Heart right ventricle (tissue), 16 donors: Measurements from ENCODE around the gene MMGT1. TPM values are rescaled to one million over a fixed set of nuclear protein-coding genes. Genes with fewer than 3 reads are reported as not detected.

Experiments
- ATAC-seq, 8 donors: fragments of 200-7000 bp; cut with Tn5 transposase; one replicate each; pipeline ENCODE4 v1.9.1; 2020; ENCODE audit warnings: mild to moderate bottlenecking in 8 of 8, moderate library complexity in 8 of 8, moderate number of reproducible peaks in 1 of 8
- DNase-seq, 2 donors: peaks; one replicate each; pipeline ENCODE4 v3.0.0-alpha.2; 2020
- H3K27ac ChIP-seq, 10 donors: fragments of 200-600 bp; sonication (generic) in 2 of 10; one replicate each; pipeline versions ENCODE4 v1.5.0 to v1.8.0; 2020 to 2022; ENCODE audit warnings: mild to moderate bottlenecking in 3 of 10
- H3K27me3 ChIP-seq, 7 donors: fragments of 200-600 bp; one replicate each; pipeline ENCODE4 v1.8.0; 2021 to 2022; ENCODE audit warnings: mild to moderate bottlenecking in 2 of 7
- H3K36me3 ChIP-seq, 9 donors: fragments of 200-600 bp; sonication (generic) in 1 of 9; one replicate each; pipeline versions ENCODE4 v1.5.0 to v1.8.0; 2020 to 2022; ENCODE audit warnings: mild to moderate bottlenecking in 2 of 9
- H3K4me1 ChIP-seq, 9 donors: fragments of 200-600 bp; sonication (generic) in 1 of 9; one replicate each; pipeline versions ENCODE4 v1.5.0 to v1.8.0; 2020 to 2022; ENCODE audit warnings: mild to moderate bottlenecking in 4 of 9
- H3K4me3 ChIP-seq, 10 donors: fragments of 200-600 bp; sonication (generic) in 2 of 10; one replicate each; pipeline versions ENCODE4 v1.5.0 to v1.8.0; 2020 to 2022; ENCODE audit warnings: mild to moderate bottlenecking in 7 of 10, moderate library complexity in 2 of 10
- H3K9me3 ChIP-seq, 11 donors: fragments of 200-600 bp in 10 of 11; sonication (generic) in 2 of 11; one replicate each; pipeline versions ENCODE4 v1.5.0 to v1.8.0; 2013 to 2022; ENCODE audit warnings: mild to moderate bottlenecking in 2 of 11, control low read depth in 1 of 11, moderate library complexity in 1 of 11
- WGBS, 2 donors: extraction: QIAGEN DNeasy Blood & Tissue Kit; methylation state at CpG; one replicate each; pipeline ENCODE4 v1.1.7; 2013; ENCODE audit warnings: inconsistent platforms in 1 of 2; 5-methylcytosine and 5-hydroxymethylcytosine counted together
- intact Hi-C, 10 donors: fragments of 100-400 bp; cut with DNase I; formaldehyde crosslinking; loops; one replicate each; pipeline versions ENCODE4 v1.11.1 to v1.14.2; 2022
- polyA plus RNA-seq, 2 donors: library from polyadenylated mRNA; stranded (reverse); fragments of 200-250 nt; gene quantifications; one replicate each; pipeline ENCODE4 v1.2.3, GENCODE V29; 2013
- total RNA-seq, 10 donors: library from RNA; stranded (reverse); fragmentation: NEBNext Ultra II Directional in 3 of 10; extraction: Animal tissue kit (Norgen Biotek cat#: 25700) in 3 of 10; gene quantifications; one replicate each; pipeline versions ENCODE4 v1.2.1 to v1.2.4, GENCODE V29; 2021 to 2023
- TF ChIP-seq, protein P1 (sequence below), 9 donors: fragments of 200-600 bp; sonication (generic) in 2 of 9; IDR thresholded peaks; one replicate each; pipeline versions ENCODE4 v1.5.0 to v1.8.0; 2021 to 2022; ENCODE audit warnings: antibody characterized with exemption in 9 of 9, mild to moderate bottlenecking in 5 of 9, moderate library complexity in 1 of 9
- donor health status: Arrhythmogenic right ventricular cardiomyopathy.
- donor health status: ischemic (EF 13 %, LVEDD 7.1; RV severe dilation, severe dysfunction).
- donor health status: healthy with polysubstance abuse.
- donor health status: DM: no; HTN: yes; CAD: no.
- donor health status: DM: no; HTN: no; CAD: no.
- donor health status: ischemic (EF 25% LVEDD 6.9; RV normal size, moderate dysfunction).
- donor health status: ischemic (EF 25% LVEDD 5.7; RV mildly dilated, moderate dysfunction).
- donor health status: healthy.
- donor health status: DM: yes; HTN: yes; CAD: no.
- donor health status: Ischemic cardiomyopathy.
- donor health status: ischemic (EF 35%, LVEDD 5.7; RV mildly dilated, moderate dysfunction).
- donor health status: nonischemic (EF 11% LVEDD 7.7; RV severe dilation, severe dysfunction).
- donor health status: DM: yes; HTN: yes; CAD: no.
- donor health status: PGD.
- donor health status: ischemic (EF 29% LVEDD 5.4; RV normal size, mild dysfunction).
- donor health status: nonischemic (EF 23%, LVEDD 6.1; RV moderate dilation, normal function).

The MMGT1 gene
- total and polyA plus RNA-seq, 12 donors: 1.5 to 29.5 (median 25.4) TPM

DNA sequence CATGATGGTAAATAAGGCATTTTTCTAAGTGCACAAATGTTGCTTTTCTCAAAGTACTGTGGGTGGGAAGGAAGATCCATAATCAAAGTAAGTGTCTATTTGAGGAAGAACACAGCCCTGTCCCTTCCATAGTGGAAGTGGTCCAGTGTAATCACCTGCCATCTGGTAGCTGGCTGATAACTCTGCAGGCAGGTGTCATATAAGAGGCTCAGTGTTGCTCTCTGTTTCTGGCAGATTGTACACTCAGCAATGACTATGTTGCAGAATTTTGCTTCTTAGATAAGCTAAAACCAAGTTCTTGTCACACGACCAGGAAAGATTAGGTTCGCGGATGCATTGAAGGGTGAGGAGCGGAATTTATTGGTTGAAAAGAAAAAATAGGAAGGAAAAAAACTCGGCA lies 59.4 kb downstream of the MMGT1 start:
- Histone ChIP-seq H3K4me3 (no peak overlapping the region), H3K4me1 (no peaks in the 10 kb centered on the region), H3K36me3 (no peaks in the 10 kb centered on the region), H3K9me3 (no peaks in the 10 kb centered on the region), H3K27me3 (peaks cover 0 to 59% (median 0%) of the 10 kb centered on the region in 7 donors), H3K27ac (no peak overlapping the region)
- no peak for ATAC-seq
- intact Hi-C loops: no loop called here
- TF ChIP-seq, protein P1, sequence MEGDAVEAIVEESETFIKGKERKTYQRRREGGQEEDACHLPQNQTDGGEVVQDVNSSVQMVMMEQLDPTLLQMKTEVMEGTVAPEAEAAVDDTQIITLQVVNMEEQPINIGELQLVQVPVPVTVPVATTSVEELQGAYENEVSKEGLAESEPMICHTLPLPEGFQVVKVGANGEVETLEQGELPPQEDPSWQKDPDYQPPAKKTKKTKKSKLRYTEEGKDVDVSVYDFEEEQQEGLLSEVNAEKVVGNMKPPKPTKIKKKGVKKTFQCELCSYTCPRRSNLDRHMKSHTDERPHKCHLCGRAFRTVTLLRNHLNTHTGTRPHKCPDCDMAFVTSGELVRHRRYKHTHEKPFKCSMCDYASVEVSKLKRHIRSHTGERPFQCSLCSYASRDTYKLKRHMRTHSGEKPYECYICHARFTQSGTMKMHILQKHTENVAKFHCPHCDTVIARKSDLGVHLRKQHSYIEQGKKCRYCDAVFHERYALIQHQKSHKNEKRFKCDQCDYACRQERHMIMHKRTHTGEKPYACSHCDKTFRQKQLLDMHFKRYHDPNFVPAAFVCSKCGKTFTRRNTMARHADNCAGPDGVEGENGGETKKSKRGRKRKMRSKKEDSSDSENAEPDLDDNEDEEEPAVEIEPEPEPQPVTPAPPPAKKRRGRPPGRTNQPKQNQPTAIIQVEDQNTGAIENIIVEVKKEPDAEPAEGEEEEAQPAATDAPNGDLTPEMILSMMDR (IDR thresholded peaks at IDR 0.05): no peak
- 86% methylated on average over 5 of the region's 5 CpGs for WGBS, 2 donors
- DNase-seq: no peak

Other genes with a start within 250 kb of the MMGT1 start
- gene CT45A3, start 205.8 kb downstream of the MMGT1 start, total RNA-seq: not detected
- not detected for gene CT45A3, start 205.8 kb downstream of the MMGT1 start, polyA plus RNA-seq
- not detected for gene CT45A5, start 188.5 kb downstream of the MMGT1 start, total RNA-seq
- not detected for gene CT45A5, start 188.5 kb downstream of the MMGT1 start, polyA plus RNA-seq
- not detected for gene CT45A6, start 171.2 kb downstream of the MMGT1 start, total RNA-seq
- gene CT45A6, start 171.2 kb downstream of the MMGT1 start, polyA plus RNA-seq: not detected
- not detected for gene CT45A2, start 154.0 kb downstream of the MMGT1 start, total RNA-seq
- gene CT45A2, start 154.0 kb downstream of the MMGT1 start, polyA plus RNA-seq: not detected
- gene CT45A7, start 136.7 kb downstream of the MMGT1 start, total RNA-seq: not detected
- gene CT45A7, start 136.7 kb downstream of the MMGT1 start, polyA plus RNA-seq: not detected
- not detected for gene CT45A8, start 119.5 kb downstream of the MMGT1 start, total RNA-seq
- gene CT45A8, start 119.5 kb downstream of the MMGT1 start, polyA plus RNA-seq: not detected
- not detected for gene CT45A9, start 102.2 kb downstream of the MMGT1 start, total RNA-seq
- not detected for gene CT45A9, start 102.2 kb downstream of the MMGT1 start, polyA plus RNA-seq
- not detected for gene CT45A10, start 80.5 kb downstream of the MMGT1 start, total RNA-seq
- not detected for gene CT45A10, start 80.5 kb downstream of the MMGT1 start, polyA plus RNA-seq
- gene SAGE1, start 80.3 kb downstream of the MMGT1 start, total RNA-seq: not detected
- not detected for gene SAGE1, start 80.3 kb downstream of the MMGT1 start, polyA plus RNA-seq
- gene SLC9A6, start 11.4 kb upstream of the MMGT1 start, total RNA-seq: 10 to 100 TPM; 12.9 to 18.5 (median 15.0) TPM
- gene SLC9A6, start 11.4 kb upstream of the MMGT1 start, polyA plus RNA-seq: 10 to 100 TPM; 11.7 to 12.2 TPM
- 1,000 to 10,000 TPM in 8 of 10 donors, 100 to 1,000 TPM in 2; 367 to 3,919 (median 2,586) TPM for gene FHL1, start 173.5 kb upstream of the MMGT1 start, total RNA-seq
- gene FHL1, start 173.5 kb upstream of the MMGT1 start, polyA plus RNA-seq: 1,000 to 10,000 TPM in 1 of 2 donors, 100 to 1,000 TPM in 1; 480 to 3,681 TPM